ENCODE data around the gene STXBP6. TPM values are rescaled to one million over a fixed set of nuclear protein-coding genes. Genes with fewer than 3 reads are reported as not detected.

The STXBP6 gene
- total and polyA plus RNA-seq, 7 donors, result 7.1 to 32.8 (median 14.3) TPM

- H3K36me3 ChIP-seq, result no peaks in the 10 kb centered on the region
- no peak overlapping the region for H3K27ac ChIP-seq
- H3K27me3 ChIP-seq, result no peaks in the 10 kb centered on the region
- no peaks in the 10 kb centered on the region for H3K9me3 ChIP-seq
- peaks cover 0 to 9% (median 3%) of the 10 kb centered on the region in 4 donors for H3K4me1 ChIP-seq
- 17 to 43% methylated on average over 7 of the region's 7 CpGs for WGBS, 2 donors
- no peak for DNase-seq
- intact Hi-C loops (cut with DNase I), result no loop called here
- no peak for TF ChIP-seq EP300 (IDR thresholded peaks at IDR 0.05)
- TF ChIP-seq CTCF (IDR thresholded peaks at IDR 0.05), result no peak
- H3K4me3 ChIP-seq, result no peak overlapping the region
Measured at GRCh38 chr14:24863968-24864684, 185.8 kb downstream of the STXBP6 start.

GRCh38 chr14:24861083-24861630, 188.8 kb downstream of the STXBP6 start:
- WGBS, 2 donors, result 48 to 75% methylated on average over 4 of the region's 4 CpGs
- no peaks in the 10 kb centered on the region for H3K27me3 ChIP-seq
- TF ChIP-seq CTCF (IDR thresholded peaks at IDR 0.05) (no peak), POLR2A (IDR thresholded peaks at IDR 0.05) (no peak), EP300 (IDR thresholded peaks at IDR 0.05) (no peak), POLR2AphosphoS5 (IDR thresholded peaks at IDR 0.05) (no peak)
- peak overlapping the region in 1 of 4 donors; percentile 4 for H3K27ac ChIP-seq
- DNase-seq, result no peak
- intact Hi-C loops (cut with DNase I), result no loop called here
- no peaks in the 10 kb centered on the region for H3K36me3 ChIP-seq
- H3K9me3 ChIP-seq, result no peaks in the 10 kb centered on the region
- H3K4me3 ChIP-seq, result no peak overlapping the region
- peaks cover 0 to 9% (median 3%) of the 10 kb centered on the region in 4 donors for H3K4me1 ChIP-seq

GRCh38 chr14:24859559-24859958, 190.4 kb downstream of the STXBP6 start:
- Histone ChIP-seq H3K4me3 (no peak overlapping the region), H3K27me3 (no peaks in the 10 kb centered on the region), H3K4me1 (peaks cover 0 to 9% (median 3%) of the 10 kb centered on the region in 4 donors), H3K36me3 (peaks cover 0 to 8% (median 0%) of the 10 kb centered on the region in 4 donors), H3K9me3 (no peaks in the 10 kb centered on the region), H3K27ac (no peak overlapping the region)
- intact Hi-C loops (cut with DNase I), result no loop called here
- TF ChIP-seq CTCF (IDR thresholded peaks at IDR 0.05) (no peak), POLR2AphosphoS5 (IDR thresholded peaks at IDR 0.05) (no peak), POLR2A (IDR thresholded peaks at IDR 0.05) (no peak), EP300 (IDR thresholded peaks at IDR 0.05) (no peak)
- 67 to 83% methylated on average over 5 of the region's 5 CpGs for WGBS, 2 donors
- DNase-seq, result no peak

GRCh38 chr14:24858684-24859083, 191.3 kb downstream of the STXBP6 start:
- Histone ChIP-seq H3K27ac (no peak overlapping the region), H3K4me3 (no peak overlapping the region), H3K9me3 (no peaks in the 10 kb centered on the region), H3K27me3 (no peaks in the 10 kb centered on the region), H3K36me3 (peaks cover 0 to 12% (median 3%) of the 10 kb centered on the region in 4 donors), H3K4me1 (peaks cover 0 to 9% (median 3%) of the 10 kb centered on the region in 4 donors)
- intact Hi-C loops (cut with DNase I), result no loop called here
- no peak for TF ChIP-seq POLR2AphosphoS5 (IDR thresholded peaks at IDR 0.05)
- WGBS, 2 donors, result 81 to 84% methylated on average over 4 of the region's 4 CpGs
- no peak for DNase-seq

- no peaks in the 10 kb centered on the region for H3K27me3 ChIP-seq
- WGBS, 2 donors, result 86 to 93% methylated on average over 4 of the region's 4 CpGs
- TF ChIP-seq POLR2AphosphoS5 (IDR thresholded peaks at IDR 0.05), result no peak
- TF ChIP-seq CTCF (IDR thresholded peaks at IDR 0.05), result no peak
- no peak for TF ChIP-seq EP300 (IDR thresholded peaks at IDR 0.05)
- no peak for TF ChIP-seq POLR2A (IDR thresholded peaks at IDR 0.05)
Measured at GRCh38 chr14:24858052-24858451, 191.9 kb downstream of the STXBP6 start.

More at GRCh38 chr14:24858052-24858451, 191.9 kb downstream of the STXBP6 start:
- no peak for DNase-seq
- H3K36me3 ChIP-seq, result peaks cover 0 to 12% (median 3%) of the 10 kb centered on the region in 4 donors
- peaks cover 0 to 9% (median 3%) of the 10 kb centered on the region in 4 donors for H3K4me1 ChIP-seq
- intact Hi-C loops (cut with DNase I), result no loop called here
- no peak overlapping the region for H3K27ac ChIP-seq
- H3K4me3 ChIP-seq, result no peak overlapping the region
- H3K9me3 ChIP-seq, result no peaks in the 10 kb centered on the region
